WTC11 (cell line): Measurements from ENCODE around the gene SNU13. TPM values are rescaled to one million over a fixed set of nuclear protein-coding genes. Genes with fewer than 3 reads are reported as not detected.

ENCODE experiments used
- ATAC-seq: fragments of 200-7000 bp; cut with Tn5 transposase; 2 replicates; pipeline ENCODE4 v1.10.0; 2021; ENCODE audit warnings: mild to moderate bottlenecking, moderate library complexity
- CTCF ChIA-PET: fragments of 300-600 bp; sonication (Branson Sonifier 250); formaldehyde crosslinking; loops from one replicate; lab custom pipeline; 2021; ENCODE audit warnings: antibody characterized with exemption; lab: Charles Lee
- POLR2A ChIA-PET: fragments of 350-600 bp; sonication (Branson Sonifier 250); formaldehyde crosslinking; loops from one replicate; lab custom pipeline; 2021; ENCODE audit warnings: antibody characterized with exemption; lab: Charles Lee
- DNase-seq: peaks from one replicate; pipeline ENCODE4 v3.0.0; 2021; ENCODE audit warnings: low spot score
- H3K27ac Mint-ChIP-seq: 2 replicates; pipeline ENCODE4 v1.8.0; 2021; ENCODE audit warnings: mixed read lengths
- H3K27me3 Mint-ChIP-seq: 2 replicates; pipeline ENCODE4 v1.8.0; 2021; ENCODE audit warnings: low read depth, mild to moderate bottlenecking, moderate library complexity, mixed read lengths
- H3K36me3 Mint-ChIP-seq: 2 replicates; pipeline ENCODE4 v1.8.0; 2021; ENCODE audit warnings: mixed read lengths
- H3K4me1 Mint-ChIP-seq: 2 replicates; pipeline ENCODE4 v1.8.0; 2022; ENCODE audit warnings: mixed read lengths
- H3K4me3 Mint-ChIP-seq: 2 replicates; pipeline ENCODE4 v1.8.0; 2021; ENCODE audit warnings: mild to moderate bottlenecking, moderate library complexity, mixed read lengths
- H3K9me3 Mint-ChIP-seq: 2 replicates; pipeline ENCODE4 v1.8.0; 2021; ENCODE audit warnings: mixed read lengths
- CREM ChIP-seq: sonication (generic); formaldehyde crosslinking; IDR thresholded peaks from 2 replicates; pipeline ENCODE4 v1.8.1; 2022; ENCODE audit warnings: mild to moderate bottlenecking, missing genetic modification reagents, moderate library complexity
- ETV6 ChIP-seq: sonication (generic); formaldehyde crosslinking; IDR thresholded peaks from 2 replicates; pipeline ENCODE4 v1.8.1; 2022; ENCODE audit warnings: mild to moderate bottlenecking, missing genetic modification reagents
- FOXK1 ChIP-seq: sonication (generic); formaldehyde crosslinking; IDR thresholded peaks from 2 replicates; pipeline ENCODE4 v1.8.0; 2022; ENCODE audit warnings: mild to moderate bottlenecking, moderate library complexity, missing genetic modification reagents
- GRHL2 ChIP-seq: fragments of 250-450 bp; sonication (Bioruptor Pico); IDR thresholded peaks from 2 replicates; pipeline ENCODE4 v1.8.0; 2022; ENCODE audit warnings: mild to moderate bottlenecking, moderate library complexity; ENCODE audit not compliant: insufficient replicate concordance, severe bottlenecking
- IRF2 ChIP-seq: sonication (generic); formaldehyde crosslinking; IDR thresholded peaks from 2 replicates; pipeline ENCODE4 v1.8.0; 2022; ENCODE audit warnings: low read depth, missing genetic modification reagents, borderline replicate concordance
- JAZF1 ChIP-seq: fragments of 250-450 bp; sonication (Bioruptor Pico); IDR thresholded peaks from 2 replicates; pipeline ENCODE4 v1.9.0; 2021; ENCODE audit warnings: moderate library complexity, mild to moderate bottlenecking, inconsistent platforms
- KAT7 ChIP-seq: sonication (generic); formaldehyde crosslinking; IDR thresholded peaks from 2 replicates; pipeline ENCODE4 v1.8.1; 2023; ENCODE audit warnings: missing genetic modification reagents, mild to moderate bottlenecking, borderline replicate concordance
- TCF7 ChIP-seq: sonication (generic); formaldehyde crosslinking; IDR thresholded peaks from 2 replicates; pipeline ENCODE4 v1.8.0; 2022; ENCODE audit warnings: mild to moderate bottlenecking, low read depth, missing genetic modification reagents, moderate library complexity
- TEAD4 ChIP-seq: sonication (generic); formaldehyde crosslinking; IDR thresholded peaks from 2 replicates; pipeline ENCODE4 v1.8.0; 2022; ENCODE audit warnings: mild to moderate bottlenecking, missing genetic modification reagents
- ZNF121 ChIP-seq: sonication (generic); formaldehyde crosslinking; IDR thresholded peaks from 2 replicates; pipeline ENCODE4 v1.8.0; 2023; ENCODE audit warnings: missing genetic modification reagents
- ZNF396 ChIP-seq: fragments of 250-450 bp; sonication (Bioruptor Pico); IDR thresholded peaks from 2 replicates; pipeline ENCODE4 v1.8.0; 2021; ENCODE audit warnings: mild to moderate bottlenecking, moderate library complexity, borderline replicate concordance
- total RNA-seq: library from RNA; stranded (reverse); gene quantifications from 3 replicates; pipeline ENCODE4 v1.2.3, GENCODE V29; 2021
- TF ChIP-seq, protein P1 (sequence below): sonication (generic); formaldehyde crosslinking; IDR thresholded peaks from 2 replicates; pipeline ENCODE4 v1.8.1; 2023; ENCODE audit warnings: mild to moderate bottlenecking, moderate library complexity, missing genetic modification reagents
- TF ChIP-seq, protein P2 (sequence below): sonication (generic); formaldehyde crosslinking; IDR thresholded peaks from 2 replicates; pipeline ENCODE4 v1.8.0; 2022; ENCODE audit warnings: missing genetic modification reagents
- TF ChIP-seq, protein P3 (sequence below): sonication (generic); formaldehyde crosslinking; IDR thresholded peaks from 2 replicates; pipeline ENCODE4 v1.8.1; 2023; ENCODE audit warnings: mild to moderate bottlenecking, missing genetic modification reagents
- TF ChIP-seq, protein P4 (sequence below): fragments of 250-450 bp; sonication (Bioruptor Pico); IDR thresholded peaks from 2 replicates; pipeline ENCODE4 v1.8.0; 2021; ENCODE audit warnings: mild to moderate bottlenecking
- TF ChIP-seq, protein P5 (sequence below): sonication (generic); formaldehyde crosslinking; IDR thresholded peaks from 2 replicates; pipeline ENCODE4 v1.8.0; 2023; ENCODE audit warnings: missing genetic modification reagents, mild to moderate bottlenecking, borderline replicate concordance
- TF ChIP-seq, protein P6 (sequence below): sonication (generic); formaldehyde crosslinking; IDR thresholded peaks from 2 replicates; pipeline ENCODE4 v1.8.0; 2023; ENCODE audit warnings: missing genetic modification reagents
- TF ChIP-seq, protein P7 (sequence below): fragments of 200-600 bp; IDR thresholded peaks from 2 replicates; pipeline ENCODE4 v1.8.0; 2022; ENCODE audit warnings: antibody characterized with exemption

The SNU13 gene
- total RNA-seq, 1 experiment from 2014 or later, result 207 TPM

DNA sequence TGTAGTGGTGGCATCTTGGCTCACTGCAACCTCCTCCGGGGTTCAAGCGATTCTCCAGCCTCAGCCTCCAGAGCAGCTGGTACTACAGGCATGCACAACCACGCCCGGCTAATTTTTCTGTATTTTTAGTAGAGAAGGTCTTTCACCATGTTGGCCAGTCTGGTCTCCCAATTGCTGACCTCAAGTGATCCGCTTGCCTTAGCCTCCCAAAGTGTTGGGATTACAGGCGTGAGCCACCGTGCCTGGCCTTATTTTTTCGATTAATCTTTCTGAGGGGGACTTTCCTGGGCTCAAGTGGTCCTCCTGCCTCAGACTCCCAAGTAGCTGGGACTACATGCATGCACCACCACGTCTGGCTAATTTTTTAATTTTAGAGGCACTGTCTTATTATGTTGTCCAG lies 5.6 kb downstream of the SNU13 start:
- ATAC-seq, result no peak
- POLR2A ChIA-PET, result no interaction called here
- H3K9me3 Mint-ChIP-seq, result no peaks in the 10 kb centered on the region
- peaks cover 24% of the 10 kb centered on the region for H3K36me3 Mint-ChIP-seq
- H3K27me3 Mint-ChIP-seq, result no peaks in the 10 kb centered on the region
- H3K4me3 Mint-ChIP-seq, result peak overlapping the region; percentile 98
- TF ChIP-seq, protein P1, sequence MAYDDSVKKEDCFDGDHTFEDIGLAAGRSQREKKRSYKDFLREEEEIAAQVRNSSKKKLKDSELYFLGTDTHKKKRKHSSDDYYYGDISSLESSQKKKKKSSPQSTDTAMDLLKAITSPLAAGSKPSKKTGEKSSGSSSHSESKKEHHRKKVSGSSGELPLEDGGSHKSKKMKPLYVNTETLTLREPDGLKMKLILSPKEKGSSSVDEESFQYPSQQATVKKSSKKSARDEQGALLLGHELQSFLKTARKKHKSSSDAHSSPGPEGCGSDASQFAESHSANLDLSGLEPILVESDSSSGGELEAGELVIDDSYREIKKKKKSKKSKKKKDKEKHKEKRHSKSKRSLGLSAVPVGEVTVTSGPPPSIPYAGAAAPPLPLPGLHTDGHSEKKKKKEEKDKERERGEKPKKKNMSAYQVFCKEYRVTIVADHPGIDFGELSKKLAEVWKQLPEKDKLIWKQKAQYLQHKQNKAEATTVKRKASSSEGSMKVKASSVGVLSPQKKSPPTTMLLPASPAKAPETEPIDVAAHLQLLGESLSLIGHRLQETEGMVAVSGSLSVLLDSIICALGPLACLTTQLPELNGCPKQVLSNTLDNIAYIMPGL (CRISPR knock-in tag), result no peak
- TF ChIP-seq, protein P2, sequence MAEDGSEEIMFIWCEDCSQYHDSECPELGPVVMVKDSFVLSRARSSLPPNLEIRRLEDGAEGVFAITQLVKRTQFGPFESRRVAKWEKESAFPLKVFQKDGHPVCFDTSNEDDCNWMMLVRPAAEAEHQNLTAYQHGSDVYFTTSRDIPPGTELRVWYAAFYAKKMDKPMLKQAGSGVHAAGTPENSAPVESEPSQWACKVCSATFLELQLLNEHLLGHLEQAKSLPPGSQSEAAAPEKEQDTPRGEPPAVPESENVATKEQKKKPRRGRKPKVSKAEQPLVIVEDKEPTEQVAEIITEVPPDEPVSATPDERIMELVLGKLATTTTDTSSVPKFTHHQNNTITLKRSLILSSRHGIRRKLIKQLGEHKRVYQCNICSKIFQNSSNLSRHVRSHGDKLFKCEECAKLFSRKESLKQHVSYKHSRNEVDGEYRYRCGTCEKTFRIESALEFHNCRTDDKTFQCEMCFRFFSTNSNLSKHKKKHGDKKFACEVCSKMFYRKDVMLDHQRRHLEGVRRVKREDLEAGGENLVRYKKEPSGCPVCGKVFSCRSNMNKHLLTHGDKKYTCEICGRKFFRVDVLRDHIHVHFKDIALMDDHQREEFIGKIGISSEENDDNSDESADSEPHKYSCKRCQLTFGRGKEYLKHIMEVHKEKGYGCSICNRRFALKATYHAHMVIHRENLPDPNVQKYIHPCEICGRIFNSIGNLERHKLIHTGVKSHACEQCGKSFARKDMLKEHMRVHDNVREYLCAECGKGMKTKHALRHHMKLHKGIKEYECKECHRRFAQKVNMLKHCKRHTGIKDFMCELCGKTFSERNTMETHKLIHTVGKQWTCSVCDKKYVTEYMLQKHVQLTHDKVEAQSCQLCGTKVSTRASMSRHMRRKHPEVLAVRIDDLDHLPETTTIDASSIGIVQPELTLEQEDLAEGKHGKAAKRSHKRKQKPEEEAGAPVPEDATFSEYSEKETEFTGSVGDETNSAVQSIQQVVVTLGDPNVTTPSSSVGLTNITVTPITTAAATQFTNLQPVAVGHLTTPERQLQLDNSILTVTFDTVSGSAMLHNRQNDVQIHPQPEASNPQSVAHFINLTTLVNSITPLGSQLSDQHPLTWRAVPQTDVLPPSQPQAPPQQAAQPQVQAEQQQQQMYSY (CRISPR knock-in tag), result no peak
- no peak for TF ChIP-seq GRHL2
- TF ChIP-seq, all 79 proteins: peak for 0
- H3K4me1 Mint-ChIP-seq, result peaks cover 10% of the 10 kb centered on the region
- peak overlapping the region; percentile 98 for H3K27ac Mint-ChIP-seq
- CTCF ChIA-PET, result interaction anchor here (1.2 kb wide), 1 partner anchor 14 kb away, joined by 5 read pairs; no protein-coding TSS in a partner anchor
- no peak for DNase-seq

DNA sequence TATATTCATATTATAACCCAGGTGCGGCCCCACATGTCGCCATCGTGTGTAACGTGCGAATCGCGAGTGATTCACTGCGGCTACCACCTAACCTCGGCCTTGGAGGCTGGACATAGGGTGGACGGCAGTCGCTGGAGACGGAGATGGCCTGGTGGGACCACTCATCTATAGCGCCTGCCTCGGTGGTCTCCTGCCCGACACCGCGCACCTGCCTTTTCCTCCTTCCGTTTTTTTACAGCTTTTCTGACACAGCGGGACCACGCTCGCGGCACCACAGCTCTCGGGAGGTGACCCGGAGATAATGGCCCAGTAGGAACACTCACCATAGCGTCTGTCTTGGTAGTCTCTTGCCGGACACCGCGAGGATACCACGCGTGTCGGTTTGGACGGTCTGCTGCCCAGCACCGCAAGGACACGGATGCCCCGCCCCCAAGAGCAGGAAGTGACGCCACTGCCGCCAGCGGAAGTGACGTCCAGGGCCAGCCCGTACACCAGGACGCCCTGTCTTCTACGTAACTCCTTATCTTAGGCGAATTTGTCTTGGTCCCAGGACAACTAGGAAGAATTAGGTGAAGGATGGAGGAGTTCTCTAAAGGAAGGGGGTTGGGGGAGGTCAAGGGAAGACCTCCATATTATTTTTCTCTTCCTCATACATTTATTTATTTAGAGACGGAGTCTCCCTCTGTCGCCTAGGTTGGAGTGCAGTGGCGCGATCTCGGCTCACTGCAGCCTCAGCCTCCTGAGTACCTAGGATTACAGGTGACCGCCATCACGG lies 6.4 kb downstream of the SNU13 start:
- DNase-seq (peak; percentile 85), ATAC-seq (peak; percentile 79)
- Mint-ChIP-seq H3K27me3 (no peaks in the 10 kb centered on the region), H3K27ac (peak overlapping the region; percentile 98), H3K4me1 (peaks cover 2% of the 10 kb centered on the region), H3K9me3 (no peaks in the 10 kb centered on the region), H3K4me3 (peak overlapping the region; percentile 98), H3K36me3 (peaks cover 28% of the 10 kb centered on the region)
- ChIA-PET CTCF (interaction anchor here (1.1 to 3.2 kb wide), 5 partner anchors 15 to 175 kb away, joined by 3 to 11 read pairs (median 5); partner anchors contain the start of gene PMM1), POLR2A (interaction anchor here (0.7 kb wide), 1 partner anchor 15 kb away, joined by 3 read pairs; no protein-coding TSS in a partner anchor)
- TF ChIP-seq, protein P3, sequence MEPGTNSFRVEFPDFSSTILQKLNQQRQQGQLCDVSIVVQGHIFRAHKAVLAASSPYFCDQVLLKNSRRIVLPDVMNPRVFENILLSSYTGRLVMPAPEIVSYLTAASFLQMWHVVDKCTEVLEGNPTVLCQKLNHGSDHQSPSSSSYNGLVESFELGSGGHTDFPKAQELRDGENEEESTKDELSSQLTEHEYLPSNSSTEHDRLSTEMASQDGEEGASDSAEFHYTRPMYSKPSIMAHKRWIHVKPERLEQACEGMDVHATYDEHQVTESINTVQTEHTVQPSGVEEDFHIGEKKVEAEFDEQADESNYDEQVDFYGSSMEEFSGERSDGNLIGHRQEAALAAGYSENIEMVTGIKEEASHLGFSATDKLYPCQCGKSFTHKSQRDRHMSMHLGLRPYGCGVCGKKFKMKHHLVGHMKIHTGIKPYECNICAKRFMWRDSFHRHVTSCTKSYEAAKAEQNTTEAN (CRISPR knock-in tag), result no peak
- TF ChIP-seq CREM (CRISPR knock-in tag) (peak; percentile 94), ETV6 (CRISPR knock-in tag) (no peak), TCF7 (CRISPR knock-in tag) (no peak), ZNF121 (CRISPR knock-in tag) (no peak), TEAD4 (CRISPR knock-in tag) (no peak), GRHL2 (no peak), ZNF396 (no peak), FOXK1 (CRISPR knock-in tag) (peak; percentile 68; the same call in 1 of the 2 replicates), IRF2 (CRISPR knock-in tag) (no peak), KAT7 (CRISPR knock-in tag) (no peak), JAZF1 (CRISPR knock-in tag) (no peak)
- TF ChIP-seq, protein P4, sequence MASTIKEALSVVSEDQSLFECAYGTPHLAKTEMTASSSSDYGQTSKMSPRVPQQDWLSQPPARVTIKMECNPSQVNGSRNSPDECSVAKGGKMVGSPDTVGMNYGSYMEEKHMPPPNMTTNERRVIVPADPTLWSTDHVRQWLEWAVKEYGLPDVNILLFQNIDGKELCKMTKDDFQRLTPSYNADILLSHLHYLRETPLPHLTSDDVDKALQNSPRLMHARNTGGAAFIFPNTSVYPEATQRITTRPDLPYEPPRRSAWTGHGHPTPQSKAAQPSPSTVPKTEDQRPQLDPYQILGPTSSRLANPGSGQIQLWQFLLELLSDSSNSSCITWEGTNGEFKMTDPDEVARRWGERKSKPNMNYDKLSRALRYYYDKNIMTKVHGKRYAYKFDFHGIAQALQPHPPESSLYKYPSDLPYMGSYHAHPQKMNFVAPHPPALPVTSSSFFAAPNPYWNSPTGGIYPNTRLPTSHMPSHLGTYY (CRISPR knock-in tag), result no peak
- TF ChIP-seq, protein P5, sequence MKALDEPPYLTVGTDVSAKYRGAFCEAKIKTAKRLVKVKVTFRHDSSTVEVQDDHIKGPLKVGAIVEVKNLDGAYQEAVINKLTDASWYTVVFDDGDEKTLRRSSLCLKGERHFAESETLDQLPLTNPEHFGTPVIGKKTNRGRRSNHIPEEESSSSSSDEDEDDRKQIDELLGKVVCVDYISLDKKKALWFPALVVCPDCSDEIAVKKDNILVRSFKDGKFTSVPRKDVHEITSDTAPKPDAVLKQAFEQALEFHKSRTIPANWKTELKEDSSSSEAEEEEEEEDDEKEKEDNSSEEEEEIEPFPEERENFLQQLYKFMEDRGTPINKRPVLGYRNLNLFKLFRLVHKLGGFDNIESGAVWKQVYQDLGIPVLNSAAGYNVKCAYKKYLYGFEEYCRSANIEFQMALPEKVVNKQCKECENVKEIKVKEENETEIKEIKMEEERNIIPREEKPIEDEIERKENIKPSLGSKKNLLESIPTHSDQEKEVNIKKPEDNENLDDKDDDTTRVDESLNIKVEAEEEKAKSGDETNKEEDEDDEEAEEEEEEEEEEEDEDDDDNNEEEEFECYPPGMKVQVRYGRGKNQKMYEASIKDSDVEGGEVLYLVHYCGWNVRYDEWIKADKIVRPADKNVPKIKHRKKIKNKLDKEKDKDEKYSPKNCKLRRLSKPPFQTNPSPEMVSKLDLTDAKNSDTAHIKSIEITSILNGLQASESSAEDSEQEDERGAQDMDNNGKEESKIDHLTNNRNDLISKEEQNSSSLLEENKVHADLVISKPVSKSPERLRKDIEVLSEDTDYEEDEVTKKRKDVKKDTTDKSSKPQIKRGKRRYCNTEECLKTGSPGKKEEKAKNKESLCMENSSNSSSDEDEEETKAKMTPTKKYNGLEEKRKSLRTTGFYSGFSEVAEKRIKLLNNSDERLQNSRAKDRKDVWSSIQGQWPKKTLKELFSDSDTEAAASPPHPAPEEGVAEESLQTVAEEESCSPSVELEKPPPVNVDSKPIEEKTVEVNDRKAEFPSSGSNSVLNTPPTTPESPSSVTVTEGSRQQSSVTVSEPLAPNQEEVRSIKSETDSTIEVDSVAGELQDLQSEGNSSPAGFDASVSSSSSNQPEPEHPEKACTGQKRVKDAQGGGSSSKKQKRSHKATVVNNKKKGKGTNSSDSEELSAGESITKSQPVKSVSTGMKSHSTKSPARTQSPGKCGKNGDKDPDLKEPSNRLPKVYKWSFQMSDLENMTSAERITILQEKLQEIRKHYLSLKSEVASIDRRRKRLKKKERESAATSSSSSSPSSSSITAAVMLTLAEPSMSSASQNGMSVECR (CRISPR knock-in tag), result peak; percentile 26; the same call in 1 of the 2 replicates
- TF ChIP-seq, protein P6, sequence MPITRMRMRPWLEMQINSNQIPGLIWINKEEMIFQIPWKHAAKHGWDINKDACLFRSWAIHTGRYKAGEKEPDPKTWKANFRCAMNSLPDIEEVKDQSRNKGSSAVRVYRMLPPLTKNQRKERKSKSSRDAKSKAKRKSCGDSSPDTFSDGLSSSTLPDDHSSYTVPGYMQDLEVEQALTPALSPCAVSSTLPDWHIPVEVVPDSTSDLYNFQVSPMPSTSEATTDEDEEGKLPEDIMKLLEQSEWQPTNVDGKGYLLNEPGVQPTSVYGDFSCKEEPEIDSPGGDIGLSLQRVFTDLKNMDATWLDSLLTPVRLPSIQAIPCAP (CRISPR knock-in tag), result no peak
- TF ChIP-seq, protein P7, sequence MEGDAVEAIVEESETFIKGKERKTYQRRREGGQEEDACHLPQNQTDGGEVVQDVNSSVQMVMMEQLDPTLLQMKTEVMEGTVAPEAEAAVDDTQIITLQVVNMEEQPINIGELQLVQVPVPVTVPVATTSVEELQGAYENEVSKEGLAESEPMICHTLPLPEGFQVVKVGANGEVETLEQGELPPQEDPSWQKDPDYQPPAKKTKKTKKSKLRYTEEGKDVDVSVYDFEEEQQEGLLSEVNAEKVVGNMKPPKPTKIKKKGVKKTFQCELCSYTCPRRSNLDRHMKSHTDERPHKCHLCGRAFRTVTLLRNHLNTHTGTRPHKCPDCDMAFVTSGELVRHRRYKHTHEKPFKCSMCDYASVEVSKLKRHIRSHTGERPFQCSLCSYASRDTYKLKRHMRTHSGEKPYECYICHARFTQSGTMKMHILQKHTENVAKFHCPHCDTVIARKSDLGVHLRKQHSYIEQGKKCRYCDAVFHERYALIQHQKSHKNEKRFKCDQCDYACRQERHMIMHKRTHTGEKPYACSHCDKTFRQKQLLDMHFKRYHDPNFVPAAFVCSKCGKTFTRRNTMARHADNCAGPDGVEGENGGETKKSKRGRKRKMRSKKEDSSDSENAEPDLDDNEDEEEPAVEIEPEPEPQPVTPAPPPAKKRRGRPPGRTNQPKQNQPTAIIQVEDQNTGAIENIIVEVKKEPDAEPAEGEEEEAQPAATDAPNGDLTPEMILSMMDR, result no peak
